GM18499 (cell line): ENCODE measurements around the gene SWT1.
A peak's percentile ranks its signal among the peaks of the same experiment; 100 is the strongest.

Experiments used
- ATAC-seq: cut with Tn5 transposase; IDR thresholded peaks from one replicate; pipeline ENCODE4 v1.9.1; 2021; ENCODE audit warnings: moderate number of reproducible peaks; ENCODE audit not compliant: insufficient read depth, unreplicated experiment

SWT1 gene

DNA sequence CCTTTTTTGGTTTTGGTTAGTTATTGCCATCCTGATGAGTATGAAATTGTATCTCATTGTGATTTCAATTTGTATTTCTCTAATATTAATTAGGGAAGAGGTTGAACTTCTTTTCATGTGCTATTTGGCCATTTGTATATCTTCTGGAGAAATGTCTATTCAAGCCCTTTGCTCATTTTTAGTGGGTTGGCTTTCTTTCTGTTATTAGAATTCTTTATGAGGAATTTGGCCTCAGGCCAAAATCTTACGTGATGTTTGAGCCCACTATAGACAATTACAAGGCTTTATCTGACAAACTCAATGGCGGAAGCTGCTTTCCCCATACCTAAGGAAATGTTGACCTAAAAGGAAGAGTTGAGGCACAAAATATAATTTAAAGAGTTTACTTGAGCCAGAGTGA, 127.1 kb downstream of the SWT1 start:
- no peak for ATAC-seq

DNA sequence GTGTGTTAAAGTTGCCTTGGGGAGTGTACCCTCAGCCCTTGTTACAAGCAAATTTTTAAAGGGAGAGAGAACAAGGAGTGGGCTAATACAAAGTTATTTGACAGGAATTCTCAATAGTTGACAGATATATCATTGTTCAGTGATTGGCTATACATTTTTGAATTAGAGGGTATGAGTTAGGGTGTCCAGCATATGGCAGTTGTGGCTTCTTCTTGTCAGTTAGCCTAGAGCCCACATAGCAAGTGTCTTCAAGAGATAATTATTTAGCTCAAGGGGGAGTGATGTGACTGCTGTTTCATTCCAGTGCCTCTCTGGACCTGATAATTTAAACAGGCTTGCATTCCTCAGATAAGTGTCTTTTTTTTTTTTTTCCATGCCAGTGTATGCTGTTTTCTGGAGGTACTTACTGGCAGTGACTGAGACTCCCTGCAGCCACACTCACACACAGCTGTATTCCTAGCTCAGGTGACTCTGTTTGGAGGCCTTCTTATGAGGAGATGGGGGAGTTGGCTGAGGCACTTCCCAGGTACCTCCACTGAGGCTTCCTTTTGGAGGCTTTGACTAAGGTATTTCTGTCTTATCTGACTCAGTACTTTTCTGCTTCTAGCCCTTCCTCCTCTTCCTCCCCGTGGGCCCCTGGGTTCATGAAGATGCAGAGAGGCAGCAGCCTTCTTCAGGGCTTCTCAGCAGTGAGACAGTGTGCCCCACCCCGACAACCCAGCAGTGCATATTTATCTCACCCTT, 127.7 kb downstream of the SWT1 start:
- ATAC-seq = no peak

DNA sequence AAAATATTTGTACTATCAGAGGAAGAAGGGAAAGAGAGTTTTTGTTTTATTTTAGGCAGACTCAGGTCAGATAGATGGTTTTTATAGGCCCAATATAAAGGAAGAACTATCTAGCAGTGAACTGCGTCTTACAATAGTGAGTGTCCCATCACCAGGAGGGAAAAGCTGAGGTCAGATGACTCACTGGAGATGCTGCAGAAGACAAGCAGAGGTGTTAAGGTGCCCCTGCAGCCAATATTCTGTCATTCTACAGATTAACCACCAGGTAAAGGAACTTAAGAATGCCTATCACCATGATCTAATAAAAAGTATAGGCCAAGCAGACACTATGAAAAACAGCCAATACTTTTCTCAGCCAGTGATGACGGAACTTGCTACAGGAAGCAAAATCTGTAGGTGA, 130.5 kb downstream of the SWT1 start:
- no peak for ATAC-seq

DNA sequence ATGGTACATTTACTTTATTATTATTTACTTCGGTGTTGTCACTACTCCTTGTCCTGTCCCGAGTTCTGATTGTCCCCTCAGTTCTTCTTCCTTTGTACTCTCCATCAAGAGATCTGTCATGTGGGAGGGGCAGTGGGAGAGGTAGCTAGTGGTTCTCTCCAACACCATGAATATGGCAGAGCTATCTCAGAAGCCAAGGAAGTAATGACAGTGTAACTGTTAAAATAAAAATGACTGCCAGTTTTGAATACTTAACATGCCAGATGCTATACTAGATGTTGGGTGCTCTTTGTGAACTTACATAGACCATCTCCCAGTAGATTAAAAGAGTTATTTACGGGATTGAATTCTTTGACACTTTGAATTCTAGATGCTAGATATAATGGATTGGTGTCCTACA, 131.5 kb downstream of the SWT1 start:
- ATAC-seq = no peak

DNA sequence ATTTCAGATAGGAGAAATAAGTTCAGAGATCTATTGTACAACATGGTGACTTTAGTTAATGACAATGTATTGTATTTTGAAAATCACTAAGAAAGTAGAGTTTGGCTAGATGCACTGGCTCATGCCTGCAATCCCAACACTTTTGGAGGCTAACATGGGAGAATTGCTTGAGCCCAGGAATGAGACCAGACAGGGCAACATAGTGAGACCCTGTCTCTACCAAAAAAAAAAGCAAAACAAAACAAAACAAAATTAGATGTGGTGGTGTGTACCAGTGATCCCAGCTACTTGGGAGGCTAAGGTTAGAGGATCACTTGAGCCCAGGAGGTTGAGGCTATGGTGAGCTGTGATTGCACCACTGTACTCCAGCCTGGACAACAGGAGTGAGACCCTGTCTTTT, 132.9 kb downstream of the SWT1 start:
- ATAC-seq = no peak

DNA sequence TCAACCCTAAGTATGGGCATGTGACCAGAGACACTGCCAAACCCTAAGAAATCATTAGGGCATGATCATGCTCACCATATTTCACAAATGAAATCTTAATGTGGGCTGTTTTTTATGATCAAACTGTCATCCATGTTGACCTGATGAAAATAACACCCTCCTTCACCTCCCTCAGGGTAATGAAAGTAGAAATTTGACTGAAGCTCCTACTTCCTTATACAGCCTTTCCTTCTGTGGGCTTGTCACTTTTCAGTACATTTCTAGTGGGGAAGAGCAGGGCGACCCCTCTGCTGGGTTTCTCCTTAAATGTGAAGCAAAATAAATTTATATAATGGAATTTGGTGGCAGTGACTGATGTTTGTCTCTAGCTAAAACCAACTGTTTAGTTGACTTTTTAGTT, 134.2 kb downstream of the SWT1 start:
- ATAC-seq = no peak

DNA sequence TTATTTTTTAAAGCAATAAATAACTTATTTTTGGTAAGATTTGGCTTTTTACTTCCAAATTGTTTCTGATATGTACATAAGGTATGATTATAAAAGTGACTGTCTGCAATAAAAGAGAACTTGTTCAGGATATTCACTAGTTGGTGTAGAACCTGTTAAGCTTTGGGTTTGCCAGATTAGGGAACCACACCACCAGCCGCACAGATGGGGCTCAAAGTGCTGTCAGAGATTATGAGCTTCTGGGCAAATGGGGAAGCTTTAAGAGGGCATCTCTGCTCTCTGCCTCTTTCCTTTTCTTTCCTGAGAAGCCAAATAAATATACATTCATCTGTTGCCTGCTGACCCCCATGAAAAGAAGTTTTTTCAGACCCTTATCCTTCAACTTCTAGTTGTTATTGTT, 134.7 kb downstream of the SWT1 start:
- no peak for ATAC-seq

DNA sequence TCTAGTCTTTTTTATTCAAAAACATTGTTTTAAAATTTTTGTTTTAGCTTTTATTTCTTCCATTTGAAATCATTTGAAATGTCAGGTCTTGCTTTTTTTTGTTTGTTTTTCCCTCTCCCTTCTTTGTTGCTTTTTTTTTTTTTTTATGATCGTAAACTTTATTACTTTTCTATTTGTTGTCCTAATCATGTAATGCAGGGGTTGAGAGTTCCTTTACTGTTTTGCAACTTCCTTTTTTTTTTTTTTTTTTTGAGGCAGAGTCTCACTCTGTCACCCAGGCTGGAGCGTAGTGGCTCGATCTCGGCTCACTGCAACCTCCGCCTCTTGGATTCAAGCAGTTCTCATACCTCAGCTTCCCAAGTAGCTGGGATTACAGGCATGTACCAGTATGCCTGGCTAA, 135.3 kb downstream of the SWT1 start:
- ATAC-seq = no peak

DNA sequence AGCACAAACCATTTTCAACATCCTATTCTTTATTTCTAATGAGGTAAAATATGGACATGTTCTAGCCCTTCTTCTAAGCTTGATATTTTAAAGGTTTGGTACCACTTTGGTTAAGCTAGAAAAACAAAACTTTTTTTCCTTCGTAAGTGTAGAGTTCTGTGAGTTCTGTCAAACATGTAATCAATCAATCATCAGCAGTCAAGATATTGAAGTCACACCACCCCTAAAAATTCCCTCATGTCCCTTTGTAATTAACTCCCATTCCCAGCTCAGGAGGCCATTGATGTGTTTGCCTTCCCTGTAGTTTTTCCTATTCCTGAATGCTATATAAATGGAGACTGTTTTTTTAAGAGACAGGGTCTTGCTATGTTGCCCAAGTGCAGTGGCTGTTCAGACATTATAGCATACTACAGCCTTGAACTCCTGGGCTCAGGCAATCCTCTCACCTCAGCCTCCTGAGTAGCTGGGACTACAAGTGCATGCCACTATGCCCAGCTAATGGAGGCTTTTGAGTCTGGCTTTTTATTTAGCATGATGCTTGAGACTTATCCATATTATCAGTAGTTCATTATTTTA, 137.1 kb downstream of the SWT1 start:
- no peak for ATAC-seq

DNA sequence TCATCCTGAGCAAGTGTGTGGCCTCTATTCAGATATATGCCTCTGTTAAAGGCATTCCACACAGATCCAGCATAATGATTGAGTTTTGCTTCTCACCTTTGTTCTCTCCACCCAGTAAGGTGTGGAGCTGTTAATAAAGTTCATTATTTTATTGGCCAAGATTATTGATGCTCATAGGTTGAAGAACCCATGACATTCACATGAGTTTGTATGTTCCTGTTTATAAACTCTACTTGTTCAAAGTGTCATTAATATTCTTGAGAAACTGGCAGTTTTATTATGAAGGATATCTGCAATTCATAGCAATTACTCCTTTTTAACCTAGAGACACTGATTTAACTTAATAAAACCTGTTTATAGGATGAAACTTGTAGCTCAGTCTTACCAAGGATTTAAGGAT, 138.1 kb downstream of the SWT1 start:
- ATAC-seq = no peak

DNA sequence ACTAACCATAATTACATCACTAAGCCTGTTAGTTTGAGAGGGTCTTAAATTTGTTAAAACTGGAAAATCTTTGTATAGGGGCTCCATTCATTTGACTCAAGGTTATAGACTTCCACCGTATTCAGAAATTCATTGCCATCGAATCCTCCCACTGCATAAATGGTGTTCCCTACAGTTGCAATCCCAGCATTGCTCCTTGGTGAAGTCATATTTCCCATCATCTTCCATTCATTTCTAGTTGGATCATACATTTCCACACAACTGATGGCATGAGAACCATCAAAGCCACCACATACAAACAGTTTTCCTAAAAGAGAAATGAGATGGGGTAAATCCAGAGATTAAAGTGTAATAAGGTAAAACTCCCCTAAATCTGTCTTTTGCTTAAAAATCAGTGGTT, 141.0 kb downstream of the SWT1 start:
- ATAC-seq = no peak

DNA sequence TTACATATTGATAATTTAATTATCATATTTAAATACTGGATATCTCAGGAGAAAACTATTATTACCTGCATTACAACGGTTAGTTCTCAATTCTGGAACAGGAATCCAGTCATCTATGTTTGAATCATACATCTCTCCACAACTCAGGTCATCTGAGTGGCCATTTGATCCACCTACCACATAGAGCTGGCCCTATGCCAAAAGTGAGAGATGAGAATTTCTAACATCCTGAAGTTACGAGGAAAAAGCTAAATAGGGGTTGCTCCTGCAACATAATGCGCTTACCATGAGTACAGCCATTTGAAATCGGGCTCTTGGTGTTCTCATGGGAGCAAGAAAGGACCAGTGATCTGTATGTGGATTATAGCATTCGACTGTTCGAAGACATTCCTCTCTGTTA, 143.2 kb downstream of the SWT1 start:
- ATAC-seq = no peak

DNA sequence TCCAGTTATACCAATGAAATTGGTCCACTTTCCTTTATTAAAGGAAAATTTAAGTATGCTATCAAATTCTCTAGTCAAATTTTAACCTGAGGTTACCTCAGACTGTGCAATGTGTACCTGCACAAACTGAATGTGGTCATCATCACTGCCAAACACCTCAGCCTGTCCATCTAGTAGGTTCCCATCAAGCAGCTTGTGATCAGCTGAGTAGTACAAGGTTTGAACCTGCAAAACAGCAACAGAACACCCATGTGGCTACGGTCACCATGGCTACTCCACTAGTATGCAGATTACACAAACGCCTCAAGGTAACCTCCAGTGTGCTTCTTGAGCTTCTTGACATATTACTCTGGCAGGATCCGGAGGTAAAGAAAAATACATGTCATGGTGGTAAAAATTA, 148.5 kb downstream of the SWT1 start:
- ATAC-seq = no peak

DNA sequence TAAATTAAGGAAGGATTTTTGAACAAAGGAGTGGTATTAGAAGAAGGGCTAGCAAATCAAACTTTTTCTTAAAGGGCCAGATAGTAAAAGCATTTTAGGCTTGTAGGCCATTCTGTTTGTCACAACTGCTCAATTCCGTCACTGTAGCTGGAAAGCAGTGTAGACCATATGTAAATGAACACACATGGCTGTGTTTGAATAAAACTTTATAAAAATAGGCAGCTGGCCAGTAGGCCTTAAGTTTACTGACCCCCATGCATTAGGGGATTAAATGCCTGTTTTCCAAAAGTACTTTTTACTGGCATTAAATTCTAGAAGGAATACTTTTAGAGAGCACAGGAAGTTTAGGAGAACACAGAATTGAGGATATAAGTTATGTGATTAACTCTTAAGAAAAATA, 151.2 kb downstream of the SWT1 start:
- ATAC-seq = no peak

DNA sequence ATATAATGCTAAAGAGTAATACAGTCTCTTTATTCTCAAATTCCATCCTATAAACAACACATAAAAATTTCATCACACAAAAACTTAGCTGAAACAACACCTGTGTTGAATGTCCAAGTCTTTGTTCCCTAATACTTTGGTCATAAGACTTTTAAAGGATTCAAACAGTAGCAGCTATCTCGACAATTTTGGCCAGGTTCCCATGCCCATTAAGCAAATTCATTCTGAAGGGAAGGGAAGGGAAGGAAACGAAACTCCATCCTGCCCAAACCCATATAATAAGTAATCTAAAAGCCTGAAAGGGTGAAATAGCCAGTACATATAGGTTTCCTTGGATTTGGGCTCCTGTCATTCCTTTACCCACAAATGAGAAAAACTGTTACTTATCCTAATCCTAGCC, 152.6 kb downstream of the SWT1 start:
- no peak for ATAC-seq

DNA sequence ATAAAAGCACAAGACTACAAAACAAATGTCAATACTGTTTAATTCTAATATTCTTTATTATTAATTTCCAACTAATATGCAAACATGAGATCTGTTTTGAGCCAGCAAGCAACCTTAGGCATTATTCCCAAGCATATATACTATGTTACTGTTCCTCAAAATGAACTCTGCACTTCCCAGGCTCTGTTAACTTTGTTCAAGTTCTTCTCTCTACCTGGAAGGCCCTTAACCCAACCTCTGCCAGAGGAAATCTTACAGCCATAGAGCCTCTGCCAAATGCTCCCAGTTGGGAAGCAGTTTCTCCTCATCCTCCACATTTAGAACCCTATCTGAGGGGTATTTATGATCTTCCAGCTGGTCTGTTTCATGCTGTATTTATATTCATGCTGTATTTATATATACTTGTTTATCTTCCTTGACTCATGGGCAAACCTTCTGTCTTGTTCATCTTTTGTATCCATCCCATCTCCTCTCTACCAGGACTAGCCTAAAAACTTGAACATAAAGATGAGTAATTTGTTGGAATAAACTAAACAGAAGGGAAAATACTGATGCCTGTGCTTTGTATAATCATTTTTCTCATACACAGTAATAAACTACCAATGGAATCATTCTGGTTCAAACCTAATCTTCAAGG, 154.7 kb downstream of the SWT1 start:
- no peak for ATAC-seq

DNA sequence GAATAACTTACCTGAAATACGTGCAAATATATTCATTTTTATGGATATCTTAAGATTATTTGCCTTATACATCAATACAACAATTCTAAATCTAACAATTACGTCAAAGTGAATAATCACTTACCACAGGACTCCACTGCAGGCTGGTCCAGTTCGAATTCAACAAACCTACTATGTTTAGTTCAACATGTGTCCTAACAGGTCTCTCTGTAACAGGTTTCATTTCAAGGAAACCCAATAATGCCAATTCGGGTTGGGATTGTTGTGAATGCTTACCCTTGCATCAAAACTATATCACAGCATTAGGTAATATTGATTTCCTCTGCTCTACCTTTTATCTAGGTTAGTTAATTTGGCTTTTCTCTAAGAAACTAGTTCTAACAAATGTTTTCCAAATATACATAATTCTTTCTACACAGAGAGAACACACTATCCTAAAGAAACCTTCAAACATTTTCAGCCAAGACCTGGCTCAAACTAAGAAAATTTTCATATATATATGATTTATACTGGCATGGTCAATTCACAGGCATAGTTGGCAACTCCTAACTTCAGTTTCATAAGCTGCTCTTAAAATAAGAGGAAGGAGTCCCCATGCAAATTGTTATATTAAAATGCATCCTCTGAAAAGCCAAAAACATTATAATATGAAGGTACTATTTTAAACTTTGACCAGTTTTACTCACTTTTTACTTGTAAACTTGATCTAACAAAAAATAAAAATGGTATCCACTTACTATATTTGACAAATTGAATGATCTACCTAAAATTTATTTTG, 155.6 kb downstream of the SWT1 start:
- ATAC-seq = no peak

DNA sequence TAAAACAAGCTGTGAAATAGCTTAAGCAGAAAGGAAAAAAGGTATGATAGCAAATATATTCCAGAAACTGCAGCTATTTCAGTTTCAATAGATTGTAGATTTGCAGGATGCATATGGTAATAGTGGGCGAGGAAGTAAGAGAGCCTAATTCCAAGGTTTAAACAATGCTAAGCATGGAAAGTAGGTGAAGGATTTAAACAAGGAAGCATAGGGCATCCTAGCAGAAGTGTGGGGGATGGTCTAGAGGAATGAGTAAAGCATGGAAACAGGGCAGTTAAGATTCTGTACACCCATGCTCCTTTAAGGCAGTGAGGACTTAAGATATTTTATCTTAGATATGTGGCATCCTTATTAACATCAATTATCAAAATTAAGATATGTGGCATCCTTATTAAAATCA, 157.4 kb downstream of the SWT1 start:
- no peak for ATAC-seq

DNA sequence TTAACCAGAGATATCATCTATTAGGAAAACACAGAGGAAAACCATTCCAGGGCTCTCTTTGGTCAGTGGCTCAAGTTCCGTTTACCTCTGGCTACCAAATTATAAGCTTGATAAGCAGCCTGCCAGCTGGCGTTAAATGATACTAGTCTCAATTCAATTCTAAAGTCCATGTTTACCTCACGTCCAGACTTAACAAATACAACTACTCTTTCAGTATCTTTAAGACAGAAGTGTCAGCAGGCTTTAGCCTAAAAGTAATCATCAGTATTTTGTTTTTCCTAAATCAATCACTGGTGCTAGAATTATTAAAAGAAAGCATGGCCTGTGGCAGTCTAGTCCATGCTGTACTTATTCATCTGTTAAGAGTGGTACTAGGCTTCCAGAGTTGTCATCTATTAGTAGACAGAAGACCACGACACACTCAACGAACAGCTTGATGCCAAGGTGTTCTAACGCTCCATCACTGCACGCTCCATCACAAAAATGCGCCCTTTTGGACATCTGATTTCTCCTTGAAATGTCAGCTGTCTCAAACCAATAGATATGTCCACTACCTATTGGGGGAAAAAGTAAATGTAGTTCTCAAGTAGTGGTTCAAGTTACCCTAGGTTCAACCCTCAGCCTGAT, 158.6 kb downstream of the SWT1 start:
- peak; percentile 0 for ATAC-seq

DNA sequence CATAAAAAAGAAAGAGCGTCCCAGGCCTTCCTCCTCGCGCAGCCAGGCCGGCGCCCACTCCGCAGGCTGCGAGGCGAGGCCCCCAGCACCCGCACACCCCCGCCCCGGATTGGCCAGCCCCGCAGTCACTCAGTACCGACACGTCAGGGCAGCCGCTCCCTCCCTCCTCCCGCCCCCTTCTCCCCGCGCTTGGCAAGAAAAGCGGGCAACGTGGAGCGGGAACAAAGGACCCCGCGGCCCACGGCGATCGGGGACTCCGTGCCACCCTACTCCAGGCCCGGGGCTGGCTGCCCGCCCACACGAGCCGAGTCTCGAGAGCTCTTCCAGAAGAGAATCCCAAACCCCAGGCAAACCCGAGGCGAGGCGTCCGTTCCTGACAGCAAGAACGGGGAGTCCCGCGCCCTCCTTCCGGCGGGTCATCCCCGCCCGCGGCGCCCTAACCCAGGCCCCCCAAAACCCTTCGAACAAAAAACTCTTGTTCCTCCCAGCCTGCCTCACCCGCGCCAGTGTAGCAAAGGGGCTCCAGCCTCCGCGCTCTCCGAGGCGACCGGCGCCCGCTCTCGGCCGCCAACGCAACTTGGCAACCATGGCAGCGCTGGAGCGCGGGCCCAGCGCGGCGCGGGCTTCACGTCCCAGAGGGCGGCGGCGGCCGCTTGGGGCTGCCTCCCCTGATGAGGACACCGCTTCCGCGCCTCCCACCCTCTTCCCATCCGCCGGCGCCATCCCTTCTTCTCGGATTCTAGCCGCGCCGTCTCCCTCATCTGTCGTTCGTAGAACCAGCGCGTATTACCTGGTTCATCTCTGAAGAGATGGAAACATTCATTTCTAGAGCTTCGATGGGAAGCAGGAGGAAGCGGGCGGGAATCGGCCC, 159.4 kb downstream of the SWT1 start:
- peak; percentile 28 for ATAC-seq
